ENCODE measurements around the gene SH3GLB1.

SH3GLB1 gene

GRCh38 chr1:86774305-86775295 is 70.2 kb downstream of the SH3GLB1 start:
- FAIRE-seq, result no peak

- FAIRE-seq, result no peak
Observed at GRCh38 chr1:86775395-86775794, 71.0 kb downstream of the SH3GLB1 start.

DNA sequence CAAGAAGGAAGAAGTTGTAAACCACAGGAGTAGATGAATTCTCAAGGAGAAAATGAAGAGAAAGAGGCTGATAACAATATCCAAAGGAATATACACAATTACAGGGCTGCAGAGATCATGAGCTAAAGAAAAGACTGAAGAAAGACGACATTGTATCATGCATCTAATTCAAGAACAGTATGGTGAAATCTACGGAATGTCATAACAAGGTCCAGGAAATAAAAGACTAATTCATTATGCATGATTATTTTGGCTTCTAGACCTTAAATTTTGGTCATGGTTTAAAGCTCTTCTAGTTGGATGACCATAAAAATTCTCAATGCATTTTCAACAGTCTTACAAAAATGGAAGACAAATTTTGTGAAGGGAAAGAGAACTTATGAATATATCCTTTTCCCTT is 71.7 kb downstream of the SH3GLB1 start:
- FAIRE-seq, result no peak

GRCh38 chr1:86778569-86779239 is 74.3 kb downstream of the SH3GLB1 start:
- no peak for FAIRE-seq

DNA sequence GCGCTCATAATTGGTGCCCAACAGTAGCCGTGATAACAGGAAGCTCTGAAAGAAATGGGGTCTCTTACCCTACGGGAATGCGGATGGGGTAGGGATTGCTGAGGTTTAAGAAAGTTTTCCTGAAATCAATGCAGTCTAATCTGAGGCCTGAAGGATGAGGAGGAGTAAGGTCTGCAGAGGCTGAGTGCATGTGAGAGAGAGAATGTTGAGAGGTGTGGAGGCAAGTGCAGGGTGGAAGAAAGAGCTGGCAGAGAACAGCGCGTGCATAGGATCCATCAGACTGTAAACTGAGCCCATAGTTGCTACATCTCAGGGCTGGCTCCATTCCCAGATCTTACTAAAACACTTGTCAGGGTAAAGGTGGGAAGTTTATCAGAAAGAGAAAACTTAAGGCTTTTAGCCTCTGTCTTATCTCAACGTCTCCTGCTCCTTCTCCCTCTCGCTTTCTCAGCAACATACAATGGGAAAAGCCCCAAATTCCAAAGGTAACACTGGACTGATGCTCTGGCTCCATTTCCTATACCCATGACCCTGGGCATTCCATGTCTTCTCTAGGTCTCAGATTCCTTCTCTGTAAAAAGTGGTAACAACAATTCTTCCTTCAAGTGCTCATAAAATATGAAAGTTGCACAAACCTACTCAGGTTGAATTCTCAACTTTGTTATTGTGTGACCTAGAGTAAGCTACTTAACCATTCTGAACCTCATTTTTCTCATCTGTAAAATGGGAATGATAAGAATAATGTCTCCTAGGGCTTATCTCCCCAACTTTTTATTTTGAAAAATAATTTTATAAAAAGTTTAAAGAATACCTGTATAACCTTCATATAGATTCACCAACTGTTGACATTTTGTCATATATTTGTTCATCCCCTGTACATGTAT is 75.2 kb downstream of the SH3GLB1 start:
- no peak for FAIRE-seq

GRCh38 chr1:86782482-86782881 is 78.1 kb downstream of the SH3GLB1 start:
- no peak for FAIRE-seq

DNA sequence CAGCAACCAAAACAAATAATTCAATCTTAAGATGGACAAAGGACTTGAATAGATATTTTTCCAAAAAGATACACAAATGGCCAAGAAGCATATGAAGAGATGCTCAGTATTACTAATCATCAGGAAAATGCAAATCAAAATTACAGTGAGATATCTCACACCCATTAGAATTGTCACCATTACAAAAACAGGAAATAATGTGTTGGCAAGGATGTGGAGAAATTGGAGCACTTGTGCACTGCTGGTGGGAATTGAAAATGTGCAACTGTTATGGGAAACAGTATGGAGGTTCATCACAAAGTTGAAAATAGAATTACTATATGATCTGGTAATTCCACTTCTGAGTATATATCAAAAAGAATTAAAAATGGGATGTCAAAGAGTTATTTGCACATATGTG is 83.2 kb downstream of the SH3GLB1 start:
- FAIRE-seq, result no peak

- no peak for FAIRE-seq
Observed at GRCh38 chr1:86788300-86789206, 84.2 kb downstream of the SH3GLB1 start.

DNA sequence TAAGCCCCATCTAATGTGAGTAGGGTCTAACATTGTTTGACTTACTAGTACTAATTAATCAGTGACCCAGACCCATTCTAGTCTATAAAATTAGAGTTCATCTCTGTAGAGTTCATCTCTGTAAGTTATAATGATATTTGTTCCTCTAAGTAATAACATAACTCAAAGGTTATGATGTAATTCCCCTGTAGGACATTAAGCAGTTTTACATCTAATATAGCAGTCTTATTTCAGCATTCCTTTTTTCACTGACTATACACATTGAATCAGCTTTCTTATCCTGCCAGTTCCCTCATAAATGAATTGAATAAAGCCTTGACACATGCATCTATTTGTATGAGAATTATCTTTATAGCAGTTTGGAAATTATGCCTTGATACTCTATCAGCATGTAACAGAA is 90.9 kb downstream of the SH3GLB1 start:
- FAIRE-seq, result no peak

All from A204.1 (cell line).